ENCODE data around the gene PYGO2. TPM values are rescaled to one million over a fixed set of nuclear protein-coding genes. Genes with fewer than 3 reads are reported as not detected.

The PYGO2 gene
- total RNA-seq, 4 donors from 2014 or later, result 28.6 to 48.3 (median 42.9) TPM

DNA sequence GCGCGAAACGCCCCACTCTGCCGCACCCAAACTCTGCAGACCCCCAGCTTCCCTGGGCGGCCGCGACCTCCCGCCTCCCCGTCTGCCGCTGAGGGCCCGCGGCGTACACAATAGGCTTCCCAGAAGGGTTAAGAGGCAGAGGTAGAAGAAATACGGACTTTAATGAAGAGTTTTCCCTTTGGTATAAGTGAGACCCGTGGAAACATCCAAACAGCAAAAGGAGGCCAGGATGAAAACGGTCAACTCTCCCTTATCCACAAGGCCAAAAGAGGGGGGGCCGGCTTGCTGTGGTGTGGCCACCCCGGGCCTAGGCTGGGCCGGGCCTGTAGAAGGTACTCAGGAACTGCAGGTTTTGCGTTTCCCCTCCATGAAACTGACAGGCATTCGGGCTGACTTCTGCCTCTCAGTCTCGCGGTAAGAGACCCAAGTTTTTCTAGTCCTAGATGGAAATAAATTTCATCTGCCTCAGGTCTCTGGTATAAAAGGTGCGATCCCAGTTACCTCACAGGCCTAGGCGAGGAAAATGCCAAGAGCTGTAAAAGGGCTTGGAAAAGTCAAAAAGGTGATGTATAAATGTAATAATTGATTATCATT lies 671 bp upstream of the PYGO2 start:
- H3K4me1 ChIP-seq, result peaks cover 34 to 43% of the 10 kb centered on the region in 2 donors
- WGBS, 2 donors, result 3 to 5% methylated on average over 21 to 22 of the region's 25 CpGs
- DNase-seq, result peak; percentile 44 to 52
- H3K36me3 ChIP-seq, result peaks cover 21 to 23% of the 10 kb centered on the region in 2 donors
- H3K27me3 ChIP-seq, result no peaks in the 10 kb centered on the region
- H3K4me3 ChIP-seq (replicated peaks in 1 of 3), result peak overlapping the region; percentile 30 to 91 (median 69)
- TF ChIP-seq, protein P1, sequence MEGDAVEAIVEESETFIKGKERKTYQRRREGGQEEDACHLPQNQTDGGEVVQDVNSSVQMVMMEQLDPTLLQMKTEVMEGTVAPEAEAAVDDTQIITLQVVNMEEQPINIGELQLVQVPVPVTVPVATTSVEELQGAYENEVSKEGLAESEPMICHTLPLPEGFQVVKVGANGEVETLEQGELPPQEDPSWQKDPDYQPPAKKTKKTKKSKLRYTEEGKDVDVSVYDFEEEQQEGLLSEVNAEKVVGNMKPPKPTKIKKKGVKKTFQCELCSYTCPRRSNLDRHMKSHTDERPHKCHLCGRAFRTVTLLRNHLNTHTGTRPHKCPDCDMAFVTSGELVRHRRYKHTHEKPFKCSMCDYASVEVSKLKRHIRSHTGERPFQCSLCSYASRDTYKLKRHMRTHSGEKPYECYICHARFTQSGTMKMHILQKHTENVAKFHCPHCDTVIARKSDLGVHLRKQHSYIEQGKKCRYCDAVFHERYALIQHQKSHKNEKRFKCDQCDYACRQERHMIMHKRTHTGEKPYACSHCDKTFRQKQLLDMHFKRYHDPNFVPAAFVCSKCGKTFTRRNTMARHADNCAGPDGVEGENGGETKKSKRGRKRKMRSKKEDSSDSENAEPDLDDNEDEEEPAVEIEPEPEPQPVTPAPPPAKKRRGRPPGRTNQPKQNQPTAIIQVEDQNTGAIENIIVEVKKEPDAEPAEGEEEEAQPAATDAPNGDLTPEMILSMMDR (IDR thresholded peaks at IDR 0.05), result no peak
- TF ChIP-seq POLR2A (IDR thresholded peaks at IDR 0.05), result no peak
- H3K27ac ChIP-seq, result peak overlapping the region; percentile 94 to 100 (median 97)
- no peaks in the 10 kb centered on the region for H3K9me3 ChIP-seq
- intact Hi-C loops (cut with DNase I), result loop anchor here (5.0 kb wide), 1 partner anchor 35 kb away; no protein-coding TSS in a partner anchor

DNA sequence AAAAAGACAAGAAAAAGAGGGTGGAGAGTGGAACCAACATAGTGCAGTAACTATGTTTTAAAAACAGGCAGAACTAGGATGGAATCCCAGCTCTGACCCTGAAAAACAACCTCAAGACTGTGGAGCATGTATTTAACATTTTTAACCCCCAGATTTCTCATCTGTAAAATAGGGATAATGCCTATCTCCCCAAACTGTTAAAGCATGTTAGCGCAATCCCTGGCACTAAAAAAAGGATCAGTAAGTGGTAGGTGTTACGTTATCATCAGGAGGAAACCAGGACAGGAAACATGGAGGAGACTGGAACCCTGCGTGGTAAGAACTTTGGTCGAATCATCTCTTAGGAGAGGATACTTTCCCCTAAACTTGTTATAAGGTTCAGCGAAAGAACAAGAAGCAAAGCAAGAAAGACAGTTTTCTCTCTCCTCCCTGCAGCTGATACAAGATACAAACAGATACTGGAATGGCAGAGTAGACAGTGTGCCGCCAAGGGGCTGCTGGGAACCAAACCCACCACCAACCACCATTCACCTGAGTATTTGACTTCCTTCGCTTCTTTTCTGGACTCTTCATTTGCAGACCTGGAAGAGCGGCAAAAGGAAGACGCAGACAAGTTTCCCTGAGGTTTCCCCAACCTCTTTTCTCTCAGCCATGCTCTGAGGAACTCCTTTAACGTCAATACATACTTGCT lies 991 bp downstream of the PYGO2 start:
- H3K9me3 ChIP-seq, result no peaks in the 10 kb centered on the region
- TF ChIP-seq POLR2A (IDR thresholded peaks at IDR 0.05), result no peak
- TF ChIP-seq, protein P1 (IDR thresholded peaks at IDR 0.05), result no peak
- intact Hi-C loops (cut with DNase I), result loop anchor here (5.0 kb wide), 1 partner anchor 37 kb away; no protein-coding TSS in a partner anchor
- peaks cover 6 to 14% of the 10 kb centered on the region in 2 donors for H3K36me3 ChIP-seq
- peaks cover 47 to 55% of the 10 kb centered on the region in 2 donors for H3K4me1 ChIP-seq
- H3K27me3 ChIP-seq, result no peaks in the 10 kb centered on the region
- peak overlapping the region in 2 of 3 donors; percentile 30 to 69 for H3K4me3 ChIP-seq (replicated peaks in 1 of 3)
- WGBS, 2 donors, result 43 to 44% methylated on average over 10 of the region's 10 CpGs
- DNase-seq, result no peak
- peak overlapping the region in 2 of 3 donors; percentile 94 to 97 for H3K27ac ChIP-seq

GRCh38 chr1:154959426-154959780 lies 2.2 kb downstream of the PYGO2 start:
- intact Hi-C loops (cut with DNase I), result no loop called here
- H3K4me1 ChIP-seq, result peaks cover 57 to 66% of the 10 kb centered on the region in 2 donors
- H3K27me3 ChIP-seq, result no peaks in the 10 kb centered on the region
- no peak for DNase-seq
- H3K27ac ChIP-seq, result peak overlapping the region; percentile 72 to 83 (median 72)
- peaks cover 0 to 8% of the 10 kb centered on the region in 2 donors for H3K36me3 ChIP-seq
- TF ChIP-seq POLR2A (IDR thresholded peaks at IDR 0.05), result no peak
- TF ChIP-seq, protein P1 (IDR thresholded peaks at IDR 0.05), result no peak
- H3K4me3 ChIP-seq (replicated peaks in 1 of 3), result no peak overlapping the region
- no peaks in the 10 kb centered on the region for H3K9me3 ChIP-seq
- WGBS, 2 donors, result 91% methylated on average over 7 of the region's 7 CpGs

DNA sequence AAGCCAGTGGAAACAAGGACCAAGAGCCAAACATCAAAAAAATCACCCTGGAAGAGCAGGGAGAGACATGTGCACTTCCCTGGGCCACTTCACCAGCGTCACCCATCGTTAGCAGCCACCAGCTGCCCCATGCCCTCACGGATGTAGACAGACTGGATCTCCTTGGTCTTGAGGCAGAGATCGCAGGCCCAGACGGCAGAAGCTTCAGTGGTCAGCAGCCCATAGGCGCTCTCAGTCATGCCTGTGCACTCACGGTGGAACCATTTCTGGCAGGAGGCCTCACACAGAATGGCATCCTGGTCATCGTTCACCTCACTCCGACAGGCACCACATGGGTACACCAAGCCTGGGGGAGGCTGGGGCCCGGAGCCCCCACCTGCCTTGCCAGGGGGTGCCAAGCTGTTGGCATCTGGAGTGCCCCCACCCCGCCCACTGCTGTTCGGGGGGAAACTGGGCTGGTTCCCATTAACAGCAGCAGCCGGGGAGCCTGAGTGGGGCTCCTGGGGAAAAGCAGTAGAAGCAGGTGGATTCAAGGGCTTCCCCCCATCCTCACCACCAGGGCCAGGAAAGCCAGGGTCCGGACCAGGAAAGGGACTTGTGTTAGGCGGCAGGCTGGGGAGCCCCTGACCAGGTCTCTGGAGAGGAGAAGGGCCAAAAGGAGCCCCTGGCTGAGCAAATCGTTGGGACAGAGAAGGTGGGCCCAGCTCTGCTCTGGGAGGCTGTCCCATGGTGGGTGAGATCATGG lies 2.7 kb downstream of the PYGO2 start:
- WGBS, 2 donors, result 46 to 76% methylated on average over 6 to 11 of the region's 16 CpGs
- H3K9me3 ChIP-seq, result no peaks in the 10 kb centered on the region
- H3K27ac ChIP-seq, result peak overlapping the region; percentile 72 to 83 (median 72)
- intact Hi-C loops (cut with DNase I), result no loop called here
- no peaks in the 10 kb centered on the region for H3K27me3 ChIP-seq
- peak; percentile 94 to 96 for DNase-seq
- H3K4me1 ChIP-seq, result peaks cover 62 to 72% of the 10 kb centered on the region in 2 donors
- no peak for TF ChIP-seq POLR2A (IDR thresholded peaks at IDR 0.05)
- TF ChIP-seq, protein P1 (IDR thresholded peaks at IDR 0.05), result no peak
- no peak overlapping the region for H3K4me3 ChIP-seq (replicated peaks in 1 of 3)
- H3K36me3 ChIP-seq, result peaks cover 0 to 8% of the 10 kb centered on the region in 2 donors

Measured in thyroid gland (tissue), 4 donors.